ENCODE measurements around the gene STK32B.

The STK32B gene

GRCh38 chr4:5029447-5029846 lies 21.8 kb upstream of the STK32B start:
- H3K27me3 ChIP-seq (ENCODE audit: insufficient read depth, poor library complexity, severe bottlenecking), result no peaks in the 10 kb centered on the region
- ATAC-seq (ENCODE audit: low read depth) (no peak), DNase-seq (ENCODE audit: low spot score) (no peak)
- H3K9me3 ChIP-seq (ENCODE audit: severe bottlenecking), result no peaks in the 10 kb centered on the region
- no peak for TF ChIP-seq CTCF (IDR thresholded peaks at IDR 0.05; ENCODE audit: poor library complexity, severe bottlenecking)
- no peaks in the 10 kb centered on the region for H3K36me3 ChIP-seq (ENCODE audit: low read depth)
- H3K4me1 ChIP-seq (ENCODE audit: insufficient read depth, poor library complexity, severe bottlenecking), result peaks cover 3% of the 10 kb centered on the region
- no peak overlapping the region for H3K4me3 ChIP-seq (ENCODE audit: severe bottlenecking)
- no peak overlapping the region for H3K27ac ChIP-seq (ENCODE audit: poor library complexity, severe bottlenecking)

GRCh38 chr4:5030221-5030620 lies 21.1 kb upstream of the STK32B start:
- no peaks in the 10 kb centered on the region for H3K27me3 ChIP-seq (ENCODE audit: insufficient read depth, poor library complexity, severe bottlenecking)

GRCh38 chr4:5030927-5031326 lies 20.4 kb upstream of the STK32B start:
- no peak overlapping the region for H3K27ac ChIP-seq (ENCODE audit: poor library complexity, severe bottlenecking)
- H3K27me3 ChIP-seq (ENCODE audit: insufficient read depth, poor library complexity, severe bottlenecking), result no peaks in the 10 kb centered on the region
- H3K9me3 ChIP-seq (ENCODE audit: severe bottlenecking), result no peaks in the 10 kb centered on the region
- no peak for DNase-seq (ENCODE audit: low spot score)
- H3K4me1 ChIP-seq (ENCODE audit: insufficient read depth, poor library complexity, severe bottlenecking), result peaks cover 3% of the 10 kb centered on the region
- no peak for TF ChIP-seq CTCF (IDR thresholded peaks at IDR 0.05; ENCODE audit: poor library complexity, severe bottlenecking)
- no peaks in the 10 kb centered on the region for H3K36me3 ChIP-seq (ENCODE audit: low read depth)
- H3K4me3 ChIP-seq (ENCODE audit: severe bottlenecking), result no peak overlapping the region
- no peak for ATAC-seq (ENCODE audit: low read depth)

More at GRCh38 chr4:5030221-5030620, 21.1 kb upstream of the STK32B start:
- H3K27ac ChIP-seq (ENCODE audit: poor library complexity, severe bottlenecking), result no peak overlapping the region
- no peak overlapping the region for H3K4me3 ChIP-seq (ENCODE audit: severe bottlenecking)
- no peaks in the 10 kb centered on the region for H3K9me3 ChIP-seq (ENCODE audit: severe bottlenecking)
- ATAC-seq (ENCODE audit: low read depth), result no peak
- DNase-seq (ENCODE audit: low spot score), result no peak
- peaks cover 3% of the 10 kb centered on the region for H3K4me1 ChIP-seq (ENCODE audit: insufficient read depth, poor library complexity, severe bottlenecking)
- no peaks in the 10 kb centered on the region for H3K36me3 ChIP-seq (ENCODE audit: low read depth)
- TF ChIP-seq CTCF (IDR thresholded peaks at IDR 0.05; ENCODE audit: poor library complexity, severe bottlenecking), result no peak

- no peaks in the 10 kb centered on the region for H3K27me3 ChIP-seq (ENCODE audit: insufficient read depth, poor library complexity, severe bottlenecking)
- no peak overlapping the region for H3K27ac ChIP-seq (ENCODE audit: poor library complexity, severe bottlenecking)
- TF ChIP-seq CTCF (IDR thresholded peaks at IDR 0.05; ENCODE audit: poor library complexity, severe bottlenecking), result no peak
- no peak overlapping the region for H3K4me3 ChIP-seq (ENCODE audit: severe bottlenecking)
- peaks cover 9% of the 10 kb centered on the region for H3K4me1 ChIP-seq (ENCODE audit: insufficient read depth, poor library complexity, severe bottlenecking)
- H3K9me3 ChIP-seq (ENCODE audit: severe bottlenecking), result no peaks in the 10 kb centered on the region
- H3K36me3 ChIP-seq (ENCODE audit: low read depth), result no peaks in the 10 kb centered on the region
- no peak for ATAC-seq (ENCODE audit: low read depth)
- no peak for DNase-seq (ENCODE audit: low spot score)
Measured at GRCh38 chr4:5032813-5033212, 18.5 kb upstream of the STK32B start.

- no peak for TF ChIP-seq CTCF (IDR thresholded peaks at IDR 0.05; ENCODE audit: poor library complexity, severe bottlenecking)
- no peaks in the 10 kb centered on the region for H3K9me3 ChIP-seq (ENCODE audit: severe bottlenecking)
- no peaks in the 10 kb centered on the region for H3K36me3 ChIP-seq (ENCODE audit: low read depth)
- H3K27me3 ChIP-seq (ENCODE audit: insufficient read depth, poor library complexity, severe bottlenecking), result no peaks in the 10 kb centered on the region
- DNase-seq (ENCODE audit: low spot score), result no peak
- H3K4me1 ChIP-seq (ENCODE audit: insufficient read depth, poor library complexity, severe bottlenecking), result peaks cover 11% of the 10 kb centered on the region
- no peak overlapping the region for H3K4me3 ChIP-seq (ENCODE audit: severe bottlenecking)
- no peak overlapping the region for H3K27ac ChIP-seq (ENCODE audit: poor library complexity, severe bottlenecking)
- no peak for ATAC-seq (ENCODE audit: low read depth)
Measured at GRCh38 chr4:5033281-5033841, 17.9 kb upstream of the STK32B start.
